GM20000 (cell line): ENCODE measurements around the gene TMEM220.

Source experiments
- DNase-seq: peaks from one replicate; pipeline ENCODE4 v3.0.0; 2012; ENCODE audit warnings: low spot score
- CTCF ChIP-seq: IDR thresholded peaks from 2 replicates; pipeline ENCODE4 v1.5.1; 2012; ENCODE audit warnings: mild to moderate bottlenecking, control low read depth; ENCODE audit errors: extremely low read depth, missing control alignments

Gene TMEM220

GRCh38 chr17:10745231-10745630 is 15.4 kb upstream of the TMEM220 start:
- no peak for DNase-seq

GRCh38 chr17:10744501-10745000 is 14.7 kb upstream of the TMEM220 start:
- DNase-seq, result no peak
- TF ChIP-seq CTCF, result no peak

More at GRCh38 chr17:10745231-10745630, 15.4 kb upstream of the TMEM220 start:
- no peak for TF ChIP-seq CTCF

- DNase-seq, result no peak
Observed at GRCh38 chr17:10743316-10744009, 13.6 kb upstream of the TMEM220 start.

GRCh38 chr17:10742431-10742830 is 12.6 kb upstream of the TMEM220 start:
- DNase-seq, result no peak
- TF ChIP-seq CTCF, result no peak

More at GRCh38 chr17:10743316-10744009, 13.6 kb upstream of the TMEM220 start:
- TF ChIP-seq CTCF, result no peak

- TF ChIP-seq CTCF, result no peak
- DNase-seq, result no peak
Observed at GRCh38 chr17:10741416-10742135, 11.8 kb upstream of the TMEM220 start.

- DNase-seq, result no peak
- no peak for TF ChIP-seq CTCF
Observed at GRCh38 chr17:10739386-10739785, 9.6 kb upstream of the TMEM220 start.

- no peak for DNase-seq
- no peak for TF ChIP-seq CTCF
Observed at GRCh38 chr17:10738521-10739258, 8.9 kb upstream of the TMEM220 start.
